MM.1S (cell line): ENCODE results near the gene MAPK4.

Experiments used
- EZH2 ChIP-seq: fragments of 300-600 bp; sonication (generic); optimal IDR thresholded peaks from 2 replicates; pipeline ENCODE3; 2017; ENCODE audit warnings: low read depth, mild to moderate bottlenecking, antibody characterized with exemption, low read length, mixed read lengths
- EZH2phosphoT487 ChIP-seq: fragments of 300-600 bp; sonication (generic); IDR thresholded peaks from 2 replicates; pipeline ENCODE4 v1.6.1; 2018; ENCODE audit warnings: antibody characterized with exemption, low read length
- TF ChIP-seq, protein P1 (sequence below): fragments of 300-600 bp; sonication (generic); IDR thresholded peaks from 2 replicates; pipeline ENCODE4 v1.5.1; 2016; ENCODE audit warnings: antibody characterized with exemption, low read length, mixed read lengths

DNA sequence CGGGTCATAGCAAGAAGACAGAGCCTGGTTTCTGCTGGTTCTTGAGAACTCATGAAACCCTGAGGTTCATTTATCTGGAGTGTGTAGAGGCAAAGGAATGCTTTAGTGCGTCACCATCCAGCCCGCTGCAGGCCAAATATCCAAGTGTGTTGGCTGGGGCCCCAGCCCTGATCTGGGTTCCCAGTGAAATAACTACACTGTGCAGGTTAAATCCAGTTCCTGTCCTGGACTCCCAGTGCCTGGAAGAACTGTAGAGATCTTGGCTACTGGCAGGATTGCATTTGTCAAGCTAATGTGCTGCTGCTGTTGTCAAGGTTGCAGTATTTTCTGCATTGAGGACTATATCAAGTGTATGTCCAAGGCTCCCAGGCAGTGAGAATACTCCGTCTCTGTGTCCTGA, 89.9 kb downstream of the MAPK4 start:
- TF ChIP-seq, protein P1, sequence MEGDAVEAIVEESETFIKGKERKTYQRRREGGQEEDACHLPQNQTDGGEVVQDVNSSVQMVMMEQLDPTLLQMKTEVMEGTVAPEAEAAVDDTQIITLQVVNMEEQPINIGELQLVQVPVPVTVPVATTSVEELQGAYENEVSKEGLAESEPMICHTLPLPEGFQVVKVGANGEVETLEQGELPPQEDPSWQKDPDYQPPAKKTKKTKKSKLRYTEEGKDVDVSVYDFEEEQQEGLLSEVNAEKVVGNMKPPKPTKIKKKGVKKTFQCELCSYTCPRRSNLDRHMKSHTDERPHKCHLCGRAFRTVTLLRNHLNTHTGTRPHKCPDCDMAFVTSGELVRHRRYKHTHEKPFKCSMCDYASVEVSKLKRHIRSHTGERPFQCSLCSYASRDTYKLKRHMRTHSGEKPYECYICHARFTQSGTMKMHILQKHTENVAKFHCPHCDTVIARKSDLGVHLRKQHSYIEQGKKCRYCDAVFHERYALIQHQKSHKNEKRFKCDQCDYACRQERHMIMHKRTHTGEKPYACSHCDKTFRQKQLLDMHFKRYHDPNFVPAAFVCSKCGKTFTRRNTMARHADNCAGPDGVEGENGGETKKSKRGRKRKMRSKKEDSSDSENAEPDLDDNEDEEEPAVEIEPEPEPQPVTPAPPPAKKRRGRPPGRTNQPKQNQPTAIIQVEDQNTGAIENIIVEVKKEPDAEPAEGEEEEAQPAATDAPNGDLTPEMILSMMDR, result no peak
- no peak for TF ChIP-seq EZH2
- TF ChIP-seq EZH2phosphoT487, result no peak
